Rectal smooth muscle tissue (tissue), 1 donor: Measurements from ENCODE around the gene SLC16A12.
"Not testable (repeated sequence)": the region's sequence is repeated elsewhere in the genome, so short reads cannot be mapped to it uniquely, and the experiment has no call there.

Experiments used
- H3K27ac ChIP-seq: one replicate; pipeline ENCODE4 v1.7.0; 2013; ENCODE audit warnings: low read depth, low read length, inconsistent platforms
- H3K27me3 ChIP-seq: one replicate; pipeline ENCODE4 v1.7.0; 2013; ENCODE audit warnings: low read length; ENCODE audit not compliant: control insufficient read depth, insufficient read depth
- H3K36me3 ChIP-seq: one replicate; pipeline ENCODE4 v1.7.0; 2013; ENCODE audit warnings: low read length; ENCODE audit not compliant: control insufficient read depth, insufficient read depth
- H3K4me1 ChIP-seq: one replicate; pipeline ENCODE4 v1.7.0; 2013; ENCODE audit warnings: low read length; ENCODE audit not compliant: control insufficient read depth, insufficient read depth
- H3K4me3 ChIP-seq: one replicate; pipeline ENCODE4 v1.7.0; 2013; ENCODE audit warnings: low read length
- H3K9ac ChIP-seq: one replicate; pipeline ENCODE4 v1.7.0; 2013; ENCODE audit warnings: low read length

Gene SLC16A12

GRCh38 chr10:89414879-89415821 is 120.2 kb downstream of the SLC16A12 start:
- H3K4me3 ChIP-seq, result peak overlapping the region; percentile 78
- H3K27ac ChIP-seq, result peak overlapping the region; percentile 90
- H3K4me1 ChIP-seq, result peaks cover 7% of the 10 kb centered on the region
- H3K9ac ChIP-seq, result peak overlapping the region; percentile 68
- H3K27me3 ChIP-seq, result no peaks in the 10 kb centered on the region
- peaks cover 3% of the 10 kb centered on the region for H3K36me3 ChIP-seq

- peaks cover 7% of the 10 kb centered on the region for H3K4me1 ChIP-seq
- peak within 1 kb of the TSS; percentile 78 for H3K4me3 ChIP-seq
- H3K27ac ChIP-seq, result peak within 1 kb of the TSS; percentile 90
Observed at GRCh38 chr10:89414146-89414878, 121.1 kb downstream of the SLC16A12 start, which contains the start of gene IFIT5. Gene IFIT5, plus strand, starts transcription at chr10:89414568. Its CDS starts 231 bp downstream, at chr10:89414799.

GRCh38 chr10:89413398-89413912 is 121.9 kb downstream of the SLC16A12 start:
- peaks cover 3% of the 10 kb centered on the region for H3K36me3 ChIP-seq
- peaks cover 7% of the 10 kb centered on the region for H3K4me1 ChIP-seq
- no peaks in the 10 kb centered on the region for H3K27me3 ChIP-seq
- peak overlapping the region; percentile 90 for H3K27ac ChIP-seq
- H3K4me3 ChIP-seq, result peak overlapping the region; percentile 78
- no peak overlapping the region for H3K9ac ChIP-seq

More at GRCh38 chr10:89414146-89414878, 121.1 kb downstream of the SLC16A12 start, which contains the start of gene IFIT5:
- H3K27me3 ChIP-seq, result no peaks in the 10 kb centered on the region
- peaks cover 3% of the 10 kb centered on the region for H3K36me3 ChIP-seq
- peak within 1 kb of the TSS; percentile 68 for H3K9ac ChIP-seq

- H3K36me3 ChIP-seq, H3K4me1 ChIP-seq, H3K27ac ChIP-seq, H3K9ac ChIP-seq, H3K27me3 ChIP-seq, H3K4me3 ChIP-seq: not testable (repeated sequence)
Observed at GRCh38 chr10:89412276-89412675, 123.1 kb downstream of the SLC16A12 start.

GRCh38 chr10:89411135-89411534 is 124.3 kb downstream of the SLC16A12 start:
- not testable (repeated sequence) for H3K4me3 ChIP-seq, H3K4me1 ChIP-seq, H3K27ac ChIP-seq, H3K27me3 ChIP-seq, H3K9ac ChIP-seq, H3K36me3 ChIP-seq

GRCh38 chr10:89410551-89410950 is 124.8 kb downstream of the SLC16A12 start:
- not testable (repeated sequence) for H3K36me3 ChIP-seq, H3K27me3 ChIP-seq, H3K4me3 ChIP-seq, H3K4me1 ChIP-seq, H3K9ac ChIP-seq, H3K27ac ChIP-seq

GRCh38 chr10:89409282-89409681 is 126.1 kb downstream of the SLC16A12 start:
- not testable (repeated sequence) for H3K36me3 ChIP-seq, H3K9ac ChIP-seq, H3K4me3 ChIP-seq, H3K4me1 ChIP-seq, H3K27ac ChIP-seq, H3K27me3 ChIP-seq

- not testable (repeated sequence) for H3K27ac ChIP-seq, H3K27me3 ChIP-seq, H3K36me3 ChIP-seq
Observed at GRCh38 chr10:89407792-89408191, 127.6 kb downstream of the SLC16A12 start.

GRCh38 chr10:89406178-89406577 is 129.2 kb downstream of the SLC16A12 start:
- H3K27ac ChIP-seq, H3K27me3 ChIP-seq: not testable (repeated sequence)

More at GRCh38 chr10:89407792-89408191, 127.6 kb downstream of the SLC16A12 start:
- H3K4me3 ChIP-seq, H3K9ac ChIP-seq, H3K4me1 ChIP-seq: not testable (repeated sequence)

GRCh38 chr10:89404104-89405047 is 131.0 kb downstream of the SLC16A12 start:
- Histone ChIP-seq H3K4me1 (no peaks in the 10 kb centered on the region), H3K36me3 (no peaks in the 10 kb centered on the region), H3K9ac (no peak overlapping the region), H3K27ac (no peak overlapping the region), H3K4me3 (no peak overlapping the region), H3K27me3 (no peaks in the 10 kb centered on the region)

More at GRCh38 chr10:89406178-89406577, 129.2 kb downstream of the SLC16A12 start:
- not testable (repeated sequence) for H3K9ac ChIP-seq, H3K4me1 ChIP-seq, H3K36me3 ChIP-seq, H3K4me3 ChIP-seq

GRCh38 chr10:89403043-89403442 is 132.4 kb downstream of the SLC16A12 start:
- no peaks in the 10 kb centered on the region for H3K4me1 ChIP-seq
- no peak overlapping the region for H3K9ac ChIP-seq
- no peaks in the 10 kb centered on the region for H3K27me3 ChIP-seq
- H3K36me3 ChIP-seq, result no peaks in the 10 kb centered on the region
- no peak overlapping the region for H3K27ac ChIP-seq
- H3K4me3 ChIP-seq, result no peak overlapping the region
